HepG2 (cell line): ENCODE data around the gene FANCD2OS. TPM values are rescaled to one million over a fixed set of nuclear protein-coding genes. Genes with fewer than 3 reads are reported as not detected.

Source experiments
- CREM ChIP-seq, 2 experiments: sonication (generic) in 1 of 2; formaldehyde crosslinking in 1 of 2; IDR thresholded peaks; 2 replicates each; pipeline versions ENCODE4 v1.4.0 to v1.6.1; 2016 to 2020; ENCODE audit warnings: antibody characterized with exemption in 1 of 2, mild to moderate bottlenecking in 1 of 2, missing genetic modification reagents in 1 of 2
- EZH2 ChIP-seq: conservative IDR thresholded peaks from 2 replicates; pipeline ENCODE4 v1.6.1; 2012; ENCODE audit warnings: mild to moderate bottlenecking, low read depth, low read length, moderate library complexity
- HDAC2 ChIP-seq: sonication (generic); formaldehyde crosslinking; IDR thresholded peaks from 2 replicates; pipeline ENCODE4 v1.4.0; 2020; ENCODE audit warnings: missing genetic modification reagents
- LCORL ChIP-seq, 2 experiments: fragments of 450-650 bp in 1 of 2; sonication (generic) in 1 of 2; formaldehyde crosslinking in 1 of 2; IDR thresholded peaks; 2 replicates each; pipeline versions ENCODE4 v1.5.0 to v1.6.1; 2017 to 2020; ENCODE audit warnings: antibody characterized with exemption in 1 of 2, missing genetic modification reagents in 1 of 2
- PCBP2 ChIP-seq: fragments of 200-400 bp; formaldehyde crosslinking; optimal IDR thresholded peaks from 2 replicates; pipeline ENCODE3; 2018; ENCODE audit warnings: low read length, low read depth; ENCODE audit not compliant: poor library complexity, severe bottlenecking
- PHF20 ChIP-seq: sonication (generic); formaldehyde crosslinking; IDR thresholded peaks from 2 replicates; pipeline ENCODE4 v1.5.0; 2020; ENCODE audit warnings: mild to moderate bottlenecking, missing genetic modification reagents
- SALL2 ChIP-seq: sonication (generic); formaldehyde crosslinking; IDR thresholded peaks from 2 replicates; pipeline ENCODE4 v1.8.1; 2023; ENCODE audit warnings: mild to moderate bottlenecking, missing genetic modification reagents, inconsistent platforms
- TFDP1 ChIP-seq: IDR thresholded peaks from 2 replicates; pipeline ENCODE4 v1.6.1; 2016; ENCODE audit warnings: missing compliant biosample characterization, missing genetic modification reagents, borderline replicate concordance
- ZNF431 ChIP-seq: sonication (generic); formaldehyde crosslinking; IDR thresholded peaks from 2 replicates; pipeline ENCODE4 v1.9.0; 2022; ENCODE audit warnings: missing genetic modification reagents, low read depth, mild to moderate bottlenecking, borderline replicate concordance
- ZNF512B ChIP-seq: sonication (generic); formaldehyde crosslinking; IDR thresholded peaks from 2 replicates; pipeline ENCODE4 v1.5.1; 2020; ENCODE audit warnings: missing genetic modification reagents, mild to moderate bottlenecking, borderline replicate concordance
- ZNF660 ChIP-seq: sonication (generic); formaldehyde crosslinking; IDR thresholded peaks from 2 replicates; pipeline ENCODE4 v1.5.1; 2020; ENCODE audit warnings: mild to moderate bottlenecking, low read depth, missing genetic modification reagents, borderline replicate concordance
- polyA plus RNA-seq, 8 experiments: library from polyadenylated mRNA; depleted of rRNA in 3 of 8; stranded (reverse) in 7 of 8; unstranded in 1 of 8; fragments of >200 nt; fragmentation: Illumina TruSeq in 4 of 8; extraction: Trizol in 4 of 8; gene quantifications; 2 replicates each; pipeline versions ENCODE4 v1.2.1 to v1.2.3, GENCODE V29; 2011 to 2016; ENCODE audit warnings: low read depth in 4 of 8, missing spikeins in 1 of 8, mixed read lengths in 1 of 8; ENCODE audit not compliant: insufficient read depth in 1 of 8
- total RNA-seq, 5 experiments: library from RNA; depleted of rRNA; stranded (reverse); fragments of >200 nt; fragmentation: Illumina TruSeq; extraction: Trizol; gene quantifications; 2 replicates each; pipeline ENCODE4 v1.2.3, GENCODE V29; 2016; ENCODE audit warnings: low read depth in 1 of 5
- TF ChIP-seq, protein P1 (sequence below): sonication (generic); formaldehyde crosslinking; IDR thresholded peaks from 2 replicates; pipeline ENCODE4 v1.4.0; 2020; ENCODE audit warnings: mild to moderate bottlenecking, low read depth, missing genetic modification reagents
- TF ChIP-seq, protein P2 (sequence below): sonication (generic); formaldehyde crosslinking; IDR thresholded peaks from 2 replicates; pipeline ENCODE4 v1.4.0; 2020; ENCODE audit warnings: missing genetic modification reagents, borderline replicate concordance
- TF ChIP-seq, protein P3 (sequence below): sonication (generic); formaldehyde crosslinking; IDR thresholded peaks from 2 replicates; pipeline ENCODE4 v1.8.0; 2022; ENCODE audit warnings: low read depth, missing genetic modification reagents

Gene FANCD2OS
- total and polyA plus RNA-seq, 2 of the 13 experiments (the other 11 are each of a cell fraction or from before 2014, with no cell fraction given), result not detected

DNA sequence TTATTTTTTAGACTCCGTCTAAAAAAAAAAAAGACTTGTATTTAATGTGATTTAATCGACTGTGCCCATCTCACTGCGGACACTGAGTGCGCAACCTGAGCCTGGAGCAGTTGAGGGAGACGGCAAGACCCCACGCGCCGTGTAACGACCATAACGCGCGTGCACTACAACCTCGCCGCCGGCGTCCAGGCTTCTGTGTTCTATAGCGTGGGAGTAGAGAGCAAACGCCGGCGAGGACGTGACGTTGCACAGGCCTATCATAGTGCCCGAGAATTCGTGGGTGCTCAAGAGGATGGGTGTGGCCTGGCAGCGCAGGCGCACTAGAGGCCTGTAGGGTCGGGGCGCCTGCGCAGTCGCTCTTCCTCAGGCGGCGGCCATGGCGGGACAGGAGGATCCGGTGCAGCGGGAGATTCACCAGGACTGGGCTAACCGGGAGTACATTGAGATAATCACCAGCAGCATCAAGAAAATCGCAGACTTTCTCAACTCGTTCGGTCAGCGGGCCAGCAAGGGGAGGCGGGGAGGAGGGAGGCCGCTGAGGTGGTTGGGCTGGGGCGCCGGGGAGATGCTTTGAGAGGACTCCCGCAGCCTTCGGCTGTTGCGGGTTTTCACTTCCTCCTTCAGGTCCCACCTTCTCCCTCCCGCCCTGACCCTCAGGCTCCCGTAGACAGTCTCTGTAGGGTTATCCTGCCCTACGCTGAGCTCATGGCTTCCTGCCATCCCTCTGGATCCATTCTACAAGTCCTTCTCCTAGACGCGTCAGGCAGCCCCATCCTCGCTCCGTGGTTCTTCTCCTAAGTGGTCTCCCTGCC is 7.5 kb upstream of the FANCD2OS start, which contains the start of gene BRK1 (continued):
- TF ChIP-seq, protein P1, sequence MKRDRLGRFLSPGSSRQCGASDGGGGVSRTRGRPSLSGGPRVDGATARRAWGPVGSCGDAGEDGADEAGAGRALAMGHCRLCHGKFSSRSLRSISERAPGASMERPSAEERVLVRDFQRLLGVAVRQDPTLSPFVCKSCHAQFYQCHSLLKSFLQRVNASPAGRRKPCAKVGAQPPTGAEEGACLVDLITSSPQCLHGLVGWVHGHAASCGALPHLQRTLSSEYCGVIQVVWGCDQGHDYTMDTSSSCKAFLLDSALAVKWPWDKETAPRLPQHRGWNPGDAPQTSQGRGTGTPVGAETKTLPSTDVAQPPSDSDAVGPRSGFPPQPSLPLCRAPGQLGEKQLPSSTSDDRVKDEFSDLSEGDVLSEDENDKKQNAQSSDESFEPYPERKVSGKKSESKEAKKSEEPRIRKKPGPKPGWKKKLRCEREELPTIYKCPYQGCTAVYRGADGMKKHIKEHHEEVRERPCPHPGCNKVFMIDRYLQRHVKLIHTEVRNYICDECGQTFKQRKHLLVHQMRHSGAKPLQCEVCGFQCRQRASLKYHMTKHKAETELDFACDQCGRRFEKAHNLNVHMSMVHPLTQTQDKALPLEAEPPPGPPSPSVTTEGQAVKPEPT, result peak; percentile 64; the same call in 1 of the 2 replicates
- TF ChIP-seq CREM (IDR thresholded peaks at IDR 0.05) (peak; percentile 78), CREM (CRISPR knock-in tag; IDR thresholded peaks at IDR 0.05) (no peak), PCBP2 (no peak), SALL2 (CRISPR knock-in tag) (peak; percentile 73; the same call in 1 of the 2 replicates), LCORL (IDR thresholded peaks at IDR 0.05) (no peak), LCORL (CRISPR knock-in tag; IDR thresholded peaks at IDR 0.05) (0 out of 2 replicates have a peak, but pooled peaks have one; percentile 32), TFDP1 (0 out of 2 replicates have a peak, but pooled peaks have one; percentile 39), ZNF660 (no peak), EZH2 (no peak), PHF20 (CRISPR knock-in tag) (peak; percentile 76), ZNF431 (CRISPR knock-in tag) (no peak), HDAC2 (CRISPR knock-in tag) (peak; percentile 83), ZNF512B (CRISPR knock-in tag) (no peak)
- TF ChIP-seq, protein P2, sequence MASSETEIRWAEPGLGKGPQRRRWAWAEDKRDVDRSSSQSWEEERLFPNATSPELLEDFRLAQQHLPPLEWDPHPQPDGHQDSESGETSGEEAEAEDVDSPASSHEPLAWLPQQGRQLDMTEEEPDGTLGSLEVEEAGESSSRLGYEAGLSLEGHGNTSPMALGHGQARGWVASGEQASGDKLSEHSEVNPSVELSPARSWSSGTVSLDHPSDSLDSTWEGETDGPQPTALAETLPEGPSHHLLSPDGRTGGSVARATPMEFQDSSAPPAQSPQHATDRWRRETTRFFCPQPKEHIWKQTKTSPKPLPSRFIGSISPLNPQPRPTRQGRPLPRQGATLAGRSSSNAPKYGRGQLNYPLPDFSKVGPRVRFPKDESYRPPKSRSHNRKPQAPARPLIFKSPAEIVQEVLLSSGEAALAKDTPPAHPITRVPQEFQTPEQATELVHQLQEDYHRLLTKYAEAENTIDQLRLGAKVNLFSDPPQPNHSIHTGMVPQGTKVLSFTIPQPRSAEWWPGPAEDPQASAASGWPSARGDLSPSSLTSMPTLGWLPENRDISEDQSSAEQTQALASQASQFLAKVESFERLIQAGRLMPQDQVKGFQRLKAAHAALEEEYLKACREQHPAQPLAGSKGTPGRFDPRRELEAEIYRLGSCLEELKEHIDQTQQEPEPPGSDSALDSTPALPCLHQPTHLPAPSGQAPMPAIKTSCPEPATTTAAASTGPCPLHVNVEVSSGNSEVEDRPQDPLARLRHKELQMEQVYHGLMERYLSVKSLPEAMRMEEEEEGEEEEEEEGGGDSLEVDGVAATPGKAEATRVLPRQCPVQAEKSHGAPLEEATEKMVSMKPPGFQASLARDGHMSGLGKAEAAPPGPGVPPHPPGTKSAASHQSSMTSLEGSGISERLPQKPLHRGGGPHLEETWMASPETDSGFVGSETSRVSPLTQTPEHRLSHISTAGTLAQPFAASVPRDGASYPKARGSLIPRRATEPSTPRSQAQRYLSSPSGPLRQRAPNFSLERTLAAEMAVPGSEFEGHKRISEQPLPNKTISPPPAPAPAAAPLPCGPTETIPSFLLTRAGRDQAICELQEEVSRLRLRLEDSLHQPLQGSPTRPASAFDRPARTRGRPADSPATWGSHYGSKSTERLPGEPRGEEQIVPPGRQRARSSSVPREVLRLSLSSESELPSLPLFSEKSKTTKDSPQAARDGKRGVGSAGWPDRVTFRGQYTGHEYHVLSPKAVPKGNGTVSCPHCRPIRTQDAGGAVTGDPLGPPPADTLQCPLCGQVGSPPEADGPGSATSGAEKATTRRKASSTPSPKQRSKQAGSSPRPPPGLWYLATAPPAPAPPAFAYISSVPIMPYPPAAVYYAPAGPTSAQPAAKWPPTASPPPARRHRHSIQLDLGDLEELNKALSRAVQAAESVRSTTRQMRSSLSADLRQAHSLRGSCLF (CRISPR knock-in tag), result peak; percentile 74; the same call in 1 of the 2 replicates
- TF ChIP-seq, protein P3, sequence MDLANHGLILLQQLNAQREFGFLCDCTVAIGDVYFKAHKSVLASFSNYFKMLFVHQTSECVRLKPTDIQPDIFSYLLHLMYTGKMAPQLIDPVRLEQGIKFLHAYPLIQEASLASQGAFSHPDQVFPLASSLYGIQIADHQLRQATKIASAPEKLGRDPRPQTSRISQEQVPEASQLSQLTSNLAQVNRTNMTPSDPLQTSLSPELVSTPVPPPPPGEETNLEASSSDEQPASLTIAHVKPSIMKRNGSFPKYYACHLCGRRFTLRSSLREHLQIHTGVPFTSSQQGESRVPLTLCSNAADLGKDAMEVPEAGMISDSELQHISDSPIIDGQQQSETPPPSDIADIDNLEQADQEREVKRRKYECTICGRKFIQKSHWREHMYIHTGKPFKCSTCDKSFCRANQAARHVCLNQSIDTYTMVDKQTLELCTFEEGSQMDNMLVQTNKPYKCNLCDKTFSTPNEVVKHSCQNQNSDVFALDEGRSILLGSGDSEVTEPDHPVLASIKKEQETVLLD (CRISPR knock-in tag), result peak; percentile 42; the same call in 1 of the 2 replicates
